ENCODE results near the gene KCNH2.

The KCNH2 gene

DNA sequence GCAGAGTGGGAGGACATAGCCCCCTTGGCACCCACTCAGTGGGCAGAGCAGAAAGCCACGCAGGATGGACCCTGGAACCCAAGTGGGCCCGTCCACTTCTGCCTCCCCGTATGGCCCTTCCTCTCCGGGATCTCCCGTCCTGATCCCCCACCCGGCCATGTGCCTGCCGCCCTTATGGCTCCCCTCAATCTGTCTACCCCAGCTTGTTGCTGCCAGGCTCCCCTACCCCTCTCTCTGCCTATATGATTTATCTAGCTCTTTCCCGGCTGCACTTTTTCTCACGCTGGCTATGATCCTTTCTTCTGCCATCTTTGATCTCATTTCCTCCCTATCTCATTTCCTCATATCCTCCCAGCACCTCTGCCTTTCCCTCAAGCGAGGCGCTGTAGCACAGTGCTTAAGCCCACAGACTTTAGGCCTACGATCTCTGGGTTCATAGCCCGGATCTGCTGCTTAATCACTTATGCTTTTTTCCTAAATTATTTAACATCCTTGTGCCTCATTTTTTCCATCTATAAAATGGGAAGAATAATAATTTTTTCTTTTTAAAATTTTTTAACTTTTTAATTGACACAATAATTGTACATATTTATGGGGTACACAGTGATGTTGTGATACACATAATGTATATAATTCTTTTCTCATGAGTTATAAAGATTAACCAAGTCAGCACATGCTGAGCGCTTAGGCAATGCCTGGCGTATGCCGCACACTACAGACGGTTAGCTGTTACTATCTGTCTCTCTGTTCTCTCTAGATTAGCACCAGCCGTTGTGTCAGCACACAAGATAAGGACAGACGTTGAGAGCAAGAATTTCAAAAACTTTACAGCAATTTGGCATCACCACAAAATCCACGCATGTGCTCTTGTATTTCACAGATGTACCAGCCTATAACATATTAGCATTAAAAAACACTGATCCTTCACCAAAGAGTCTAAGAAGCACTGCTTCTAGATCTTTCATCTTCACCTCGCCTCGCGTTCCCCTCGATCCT, 18.1 kb downstream of the KCNH2 start:
- no peak for DNase-seq (ENCODE audit: low read depth)

- DNase-seq (ENCODE audit: low read depth): no peak
These were observed 19.0 kb downstream of the KCNH2 start for GRCh38 chr7:150959081-150959480.

DNA sequence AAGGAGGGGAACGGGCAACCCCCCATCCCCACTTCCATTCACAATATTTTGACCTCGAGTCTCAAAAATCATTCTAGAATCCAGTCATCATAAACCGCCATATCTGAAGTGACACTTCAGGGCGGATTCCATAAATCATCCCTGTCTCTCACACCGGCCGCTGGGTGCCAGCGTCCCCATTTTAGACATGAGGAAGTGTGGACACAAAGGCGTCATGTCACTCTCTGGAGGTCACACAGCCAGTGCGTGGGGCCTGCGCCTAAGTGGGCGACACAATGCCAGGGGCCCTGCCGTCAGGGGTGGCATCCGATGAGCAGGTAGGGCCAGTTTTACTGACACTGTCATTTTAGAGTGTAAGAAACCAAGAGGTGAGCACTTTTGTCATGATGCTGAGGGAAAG, 19.5 kb downstream of the KCNH2 start:
- DNase-seq (ENCODE audit: low read depth): no peak

- no peak for DNase-seq (ENCODE audit: low read depth)
These were observed 20.0 kb downstream of the KCNH2 start for GRCh38 chr7:150958062-150958552.

DNA sequence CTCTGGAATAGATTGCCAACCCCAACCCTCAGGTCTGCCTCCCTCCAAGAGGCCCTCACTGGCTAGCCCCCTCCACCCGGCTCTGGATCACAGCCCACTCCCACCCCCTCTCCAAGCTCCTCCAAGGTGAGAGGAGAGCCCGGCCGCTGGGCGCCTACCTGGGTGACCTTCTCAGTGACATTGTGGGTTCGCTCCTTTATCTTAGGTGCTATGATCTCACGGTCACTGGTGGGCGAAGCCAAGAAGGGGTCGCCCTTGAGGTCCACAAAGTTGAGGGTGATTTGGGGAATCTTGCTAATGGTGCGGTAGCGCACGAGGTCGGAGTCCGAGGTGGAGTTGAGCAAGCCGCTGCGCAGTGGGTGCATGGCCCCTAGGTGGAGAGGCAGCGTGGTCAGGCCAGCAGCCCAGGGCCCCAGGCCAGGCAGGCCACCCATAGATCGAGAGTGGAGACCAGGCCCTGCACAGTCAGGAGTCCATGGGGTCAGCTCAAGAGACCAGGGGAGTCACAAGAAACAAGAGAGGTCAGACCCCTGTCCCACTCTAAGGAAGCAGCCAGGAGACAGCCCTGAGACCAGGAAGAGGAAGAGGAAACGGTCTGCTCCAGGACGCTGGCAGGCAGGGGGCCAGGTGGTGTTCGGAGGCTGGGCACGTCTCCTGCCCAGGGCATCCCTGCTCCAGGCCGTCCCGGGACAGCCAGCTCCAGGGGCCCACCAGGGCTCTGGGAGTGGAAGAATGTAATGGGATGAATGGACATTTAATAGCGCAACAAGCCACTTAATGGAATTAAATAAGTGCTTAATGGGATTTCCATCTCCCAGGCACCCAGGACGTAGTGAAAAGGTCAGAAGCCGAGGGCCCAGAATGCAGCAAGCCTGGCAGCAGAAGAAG, 20.7 kb downstream of the KCNH2 start:
- DNase-seq (ENCODE audit: low read depth): no peak

GRCh38 chr7:150956395-150957132, 21.6 kb downstream of the KCNH2 start:
- DNase-seq (ENCODE audit: low read depth): no peak

GRCh38 chr7:150955519-150956394, 22.4 kb downstream of the KCNH2 start:
- no peak for DNase-seq (ENCODE audit: low read depth)

- DNase-seq (ENCODE audit: low read depth): no peak
These were observed 23.1 kb downstream of the KCNH2 start for GRCh38 chr7:150954986-150955518.

DNA sequence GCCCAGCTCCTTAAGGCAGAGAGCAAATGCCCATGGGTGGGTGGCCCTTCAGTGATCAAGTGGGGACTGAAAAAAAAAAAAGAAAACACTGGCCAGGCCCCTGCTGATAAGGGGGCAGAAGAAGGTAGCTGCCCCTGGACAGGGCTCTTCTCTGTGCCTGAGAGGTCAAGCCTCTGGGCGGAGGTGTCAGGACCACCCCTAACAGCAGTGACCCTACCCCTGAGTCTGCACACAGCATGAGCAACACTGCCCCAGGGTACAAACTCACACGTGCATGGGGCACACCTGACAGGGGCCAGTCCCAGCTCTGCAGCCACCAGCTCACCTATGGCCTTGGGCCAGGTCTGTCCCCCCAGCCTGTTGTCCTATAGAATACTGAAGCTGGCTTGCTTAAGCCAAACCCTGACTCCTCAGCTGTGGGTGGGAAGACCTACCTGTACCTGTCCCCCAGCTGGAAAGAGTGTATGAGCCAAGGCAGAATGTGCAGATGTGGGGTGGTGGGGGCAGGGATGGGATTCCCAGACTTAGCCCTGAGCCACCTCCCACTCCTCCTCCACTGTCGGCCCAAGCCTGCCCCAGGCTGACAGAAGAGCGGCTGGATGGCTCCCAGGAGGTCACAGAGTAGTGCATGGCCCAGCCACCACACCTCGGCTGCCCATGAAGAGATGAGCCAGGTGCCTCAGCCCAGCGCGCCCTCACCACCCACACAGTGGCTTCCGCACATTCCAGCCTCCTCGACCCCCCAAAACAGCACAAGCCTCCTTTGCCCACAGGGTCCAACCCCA, 23.7 kb downstream of the KCNH2 start:
- DNase-seq (ENCODE audit: low read depth): no peak

DNA sequence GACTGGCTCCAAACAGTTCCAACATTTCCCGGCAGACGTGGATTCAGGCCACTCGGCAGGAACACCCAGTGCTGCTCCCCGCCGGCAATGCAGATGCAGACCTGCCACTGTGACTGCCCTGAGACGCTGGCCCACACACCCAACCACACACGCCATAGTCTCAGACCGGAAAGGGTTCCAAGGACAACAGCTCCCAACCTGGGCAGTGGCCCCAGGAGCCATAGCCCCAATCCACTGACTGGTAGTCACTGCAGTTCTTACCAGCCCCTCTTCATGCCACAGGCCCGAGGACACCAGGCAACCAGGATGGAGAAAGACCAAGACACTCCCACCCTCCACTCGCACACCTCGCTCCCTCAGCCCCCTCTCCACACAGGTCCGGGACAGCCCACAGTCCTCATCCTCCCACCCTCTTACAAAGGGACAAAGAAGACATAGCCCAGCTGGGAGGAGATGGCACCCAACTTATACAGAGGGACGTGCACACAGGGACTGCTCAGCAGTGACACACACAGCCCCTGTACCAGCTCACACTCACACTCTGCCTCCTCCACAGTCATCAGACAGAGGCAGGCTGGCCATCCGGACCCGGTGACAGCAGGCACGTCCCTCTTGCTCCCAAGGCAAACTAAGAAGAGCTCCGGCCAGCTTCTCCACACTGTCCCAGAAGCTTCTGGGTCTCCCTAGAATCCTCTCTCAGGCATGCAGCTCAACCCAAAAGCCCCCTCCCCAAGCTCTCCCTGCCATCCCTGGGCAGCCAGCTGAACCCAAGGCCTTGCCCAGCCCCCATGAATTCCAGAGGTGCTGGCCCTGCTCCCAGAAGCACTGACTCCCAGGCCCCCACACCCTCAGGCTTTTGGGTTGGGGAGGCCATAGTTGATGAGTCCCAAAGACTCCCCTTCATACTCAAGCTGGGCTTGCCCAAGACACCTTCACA, 24.8 kb downstream of the KCNH2 start:
- no peak for DNase-seq (ENCODE audit: low read depth)

DNA sequence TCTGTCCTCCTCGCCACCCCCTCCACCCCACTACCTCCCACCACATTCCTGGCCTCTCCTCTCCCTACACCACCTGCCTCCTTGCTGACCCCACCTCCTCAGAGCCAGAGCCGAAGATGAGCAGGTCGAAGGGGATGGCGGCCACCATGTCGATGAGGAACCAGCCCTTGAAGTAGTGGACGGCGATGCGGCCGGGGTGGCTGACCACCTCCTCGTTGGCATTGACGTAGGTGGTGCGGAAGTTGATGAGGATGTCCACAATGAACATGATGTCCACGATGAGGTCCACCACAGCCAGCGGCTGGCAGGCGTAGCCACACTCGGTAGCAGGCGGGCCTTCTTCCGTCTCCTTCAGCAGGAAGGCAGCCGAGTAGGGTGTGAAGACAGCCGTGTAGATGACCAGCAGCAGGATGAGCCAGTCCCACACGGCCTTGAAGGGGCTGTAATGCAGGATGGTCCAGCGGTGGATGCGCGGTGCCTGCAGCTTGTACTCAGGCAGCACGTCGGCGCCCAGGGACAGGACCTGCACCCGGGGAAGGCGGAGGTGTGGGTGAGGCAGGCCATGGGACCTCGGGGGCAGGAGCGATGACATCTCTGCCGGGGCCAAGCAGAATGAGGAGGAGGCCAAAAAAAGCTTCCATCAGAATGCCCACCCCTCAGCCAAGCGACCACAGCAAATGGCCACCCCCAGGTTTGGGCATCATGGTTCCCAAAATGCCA, 25.6 kb downstream of the KCNH2 start:
- DNase-seq (ENCODE audit: low read depth): no peak

DNA sequence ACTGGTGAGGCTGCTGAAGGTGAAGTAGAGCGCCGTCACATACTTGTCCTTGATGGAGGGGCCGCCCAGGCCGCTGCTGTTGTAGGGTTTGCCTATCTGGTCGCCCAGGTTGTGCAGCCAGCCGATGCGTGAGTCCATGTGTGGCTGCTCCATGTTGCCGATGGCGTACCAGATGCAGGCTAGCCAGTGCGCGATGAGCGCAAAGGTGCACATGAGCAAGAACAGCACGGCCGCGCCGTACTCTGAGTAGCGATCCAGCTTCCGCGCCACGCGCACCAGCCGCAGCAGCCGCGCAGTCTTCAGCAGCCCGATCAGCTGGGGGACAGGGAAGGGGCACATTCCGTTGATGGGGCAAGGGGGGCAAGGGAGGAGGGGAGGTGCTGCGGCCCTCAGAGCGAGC, 26.6 kb downstream of the KCNH2 start:
- no peak for DNase-seq (ENCODE audit: low read depth)

- no peak for DNase-seq (ENCODE audit: low read depth)
These were observed 27.0 kb downstream of the KCNH2 start for GRCh38 chr7:150951181-150951520.

- DNase-seq (ENCODE audit: low read depth): no peak
These were observed 27.5 kb downstream of the KCNH2 start for GRCh38 chr7:150950496-150951180.

DNA sequence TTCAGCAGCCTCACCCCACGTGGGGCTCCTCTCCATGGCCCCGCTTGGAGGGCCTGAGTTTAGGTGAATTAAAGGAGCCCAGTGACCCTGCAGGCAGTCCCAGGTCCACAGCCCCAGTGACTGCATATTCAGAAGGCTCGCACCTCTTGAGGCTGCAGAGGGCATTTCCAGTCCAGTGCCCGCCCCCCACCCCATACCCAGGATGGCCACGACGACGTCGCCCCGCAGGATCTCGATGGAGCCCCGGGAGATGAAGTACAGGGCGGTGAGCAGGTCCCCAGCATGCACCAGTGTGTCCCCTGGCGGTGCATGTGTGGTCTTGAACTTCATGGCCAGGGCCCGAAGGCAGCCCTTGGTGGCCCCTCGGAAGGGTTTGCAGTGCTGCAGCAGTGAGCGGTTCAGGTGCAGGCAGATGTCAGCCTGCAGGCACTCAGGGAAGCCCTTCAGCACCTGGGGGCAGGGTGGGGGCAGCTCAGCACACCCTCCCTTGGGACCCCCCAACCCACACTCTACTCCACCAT, 28.1 kb downstream of the KCNH2 start:
- DNase-seq (ENCODE audit: low read depth): no peak

DNA sequence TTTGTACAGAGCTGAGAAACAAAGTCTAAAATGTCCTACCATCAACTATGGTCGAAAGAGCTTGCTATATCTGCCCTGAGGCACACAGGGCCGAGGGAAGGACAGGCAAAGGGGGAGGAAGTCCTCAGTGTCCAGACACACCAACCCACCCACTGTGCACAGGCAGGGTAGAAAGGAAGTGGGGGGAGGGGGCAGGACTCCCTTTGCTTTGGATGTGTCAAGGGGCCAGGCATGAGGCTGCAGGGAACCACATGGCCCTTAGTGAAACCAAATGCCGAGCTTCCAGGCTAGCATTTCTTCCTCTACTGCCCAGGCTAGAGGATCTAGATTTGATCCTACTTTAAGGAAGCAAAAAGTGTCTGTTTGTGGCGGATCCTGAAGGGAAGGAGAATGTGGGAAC, 28.6 kb downstream of the KCNH2 start:
- no peak for DNase-seq (ENCODE audit: low read depth)

DNA sequence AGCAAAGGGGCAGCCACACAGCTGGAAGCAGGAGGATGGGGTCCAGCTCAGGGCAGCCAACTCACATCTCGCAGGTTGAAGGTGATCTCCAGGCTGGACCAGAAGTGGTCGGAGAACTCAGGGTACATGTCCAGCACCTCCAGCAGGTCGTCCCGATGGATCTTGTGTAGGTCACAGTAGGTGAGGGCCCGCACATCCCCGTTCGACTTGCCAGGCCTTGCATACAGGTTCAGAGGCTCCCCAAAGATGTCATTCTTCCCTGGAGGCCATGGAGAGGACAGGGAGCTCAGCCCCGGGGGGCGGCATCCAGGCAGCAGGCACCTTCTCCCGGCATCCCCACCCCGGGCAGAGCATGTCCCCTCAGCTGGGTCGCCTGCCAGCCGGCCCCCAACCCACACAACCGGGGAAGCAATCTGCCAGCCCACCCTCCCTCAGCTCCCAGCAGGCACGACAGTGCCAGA, 29.3 kb downstream of the KCNH2 start:
- DNase-seq (ENCODE audit: low read depth): no peak

Measured in activated T-cell treated with anti-CD3 and anti-CD28 coated beads for 24 hours (primary cell).